ENCODE measurements around the gene CTSF. TPM values are rescaled to one million over a fixed set of nuclear protein-coding genes. Genes with fewer than 3 reads are reported as not detected.
A peak's percentile ranks its signal among the peaks of the same experiment; 100 is the strongest.

CTSF gene
- total RNA-seq, 2 experiments from 2014 or later = 1.3 to 2.0 TPM

DNA sequence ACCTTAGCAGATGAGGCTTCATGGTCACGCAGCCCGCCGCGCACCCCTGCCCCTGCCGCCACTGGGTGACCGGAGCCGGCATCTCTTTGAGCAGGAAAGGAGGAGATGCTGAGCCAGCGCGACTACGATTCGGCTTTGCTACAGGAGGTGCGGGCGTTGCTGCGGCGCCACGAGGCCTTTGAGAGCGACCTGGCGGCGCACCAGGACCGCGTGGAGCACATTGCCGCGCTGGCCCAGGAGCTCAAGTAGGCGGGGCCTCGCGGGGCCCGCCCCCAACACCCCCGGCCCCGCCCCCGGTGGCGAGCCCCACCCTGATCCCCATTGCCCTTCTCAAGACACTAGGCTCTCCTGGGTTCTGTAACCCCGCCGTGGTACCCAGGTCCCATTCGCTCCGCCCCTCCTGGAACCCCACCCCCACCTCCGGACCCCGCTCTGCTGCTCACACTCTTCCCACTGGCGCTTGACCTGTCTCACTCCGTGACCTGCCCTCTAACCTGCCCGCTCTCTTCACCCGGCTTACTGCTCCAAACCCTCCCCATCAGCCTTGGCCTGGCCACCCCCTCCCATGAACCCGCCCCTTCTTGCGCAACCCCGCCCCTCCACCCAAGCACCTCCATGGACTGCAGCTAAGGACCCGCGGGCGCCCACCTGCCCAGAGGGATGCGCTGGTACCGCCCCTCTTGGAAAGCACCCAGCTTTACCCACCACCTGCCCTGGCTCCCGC is 9.1 kb downstream of the CTSF start:
- Mint-ChIP-seq H3K36me3 (ENCODE audit: low read depth) (no peaks in the 10 kb centered on the region), H3K9me3 (ENCODE audit: low read depth) (no peaks in the 10 kb centered on the region), H3K27me3 (peaks cover 2% of the 10 kb centered on the region), H3K4me1 (peaks cover 3% of the 10 kb centered on the region), H3K4me3 (no peak overlapping the region), H3K27ac (no peak overlapping the region)
- POLR2A ChIA-PET = interaction anchor here (0.6 kb wide), 1 partner anchor 8 kb away, joined by 3 read pairs; no protein-coding TSS in a partner anchor
- intact Hi-C loops (cut with DNase I, micrococcal nuclease) = no loop called here
- peak; percentile 59 for DNase-seq
- ATAC-seq = peak; percentile 76
- CTCF ChIA-PET = interaction anchor here (0.5 kb wide), 1 partner anchor 80 kb away, joined by 3 read pairs; no protein-coding TSS in a partner anchor

DNA sequence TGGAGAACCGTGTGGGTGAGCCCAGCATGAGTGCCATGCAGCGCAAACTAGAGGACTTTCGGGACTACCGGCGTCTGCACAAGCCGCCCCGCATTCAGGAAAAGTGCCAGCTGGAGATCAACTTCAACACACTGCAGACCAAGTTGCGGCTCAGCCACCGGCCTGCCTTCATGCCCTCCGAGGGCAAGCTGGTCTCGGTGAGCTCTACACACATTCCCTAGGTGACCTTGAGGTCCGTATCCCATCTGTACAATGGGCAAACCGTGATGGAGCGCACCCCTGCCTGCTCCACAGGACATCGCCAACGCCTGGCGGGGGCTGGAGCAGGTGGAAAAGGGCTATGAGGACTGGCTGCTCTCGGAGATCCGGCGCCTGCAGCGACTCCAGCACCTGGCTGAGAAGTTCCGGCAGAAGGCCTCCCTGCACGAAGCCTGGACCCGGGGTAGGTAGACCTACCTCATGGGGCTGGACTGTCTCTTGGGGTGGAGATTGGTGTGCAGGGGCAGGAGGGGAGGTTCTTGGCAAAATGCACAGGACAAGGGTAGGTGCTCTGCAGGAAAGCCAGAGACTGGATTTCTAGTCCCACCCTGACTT is 10.6 kb downstream of the CTSF start:
- intact Hi-C loops (cut with DNase I, micrococcal nuclease) = no loop called here
- POLR2A ChIA-PET = no interaction called here
- no peak overlapping the region for H3K27ac Mint-ChIP-seq
- H3K4me1 Mint-ChIP-seq = peaks cover 3% of the 10 kb centered on the region
- H3K36me3 Mint-ChIP-seq (ENCODE audit: low read depth) = no peaks in the 10 kb centered on the region
- H3K9me3 Mint-ChIP-seq (ENCODE audit: low read depth) = no peaks in the 10 kb centered on the region
- CTCF ChIA-PET = interaction anchor here (0.6 to 0.7 kb wide), 2 partner anchors 22 to 159 kb away, joined by 3 to 5 read pairs; no protein-coding TSS in a partner anchor
- peaks cover 2% of the 10 kb centered on the region for H3K27me3 Mint-ChIP-seq
- DNase-seq (no peak), ATAC-seq (no peak)
- H3K4me3 Mint-ChIP-seq = no peak overlapping the region

DNA sequence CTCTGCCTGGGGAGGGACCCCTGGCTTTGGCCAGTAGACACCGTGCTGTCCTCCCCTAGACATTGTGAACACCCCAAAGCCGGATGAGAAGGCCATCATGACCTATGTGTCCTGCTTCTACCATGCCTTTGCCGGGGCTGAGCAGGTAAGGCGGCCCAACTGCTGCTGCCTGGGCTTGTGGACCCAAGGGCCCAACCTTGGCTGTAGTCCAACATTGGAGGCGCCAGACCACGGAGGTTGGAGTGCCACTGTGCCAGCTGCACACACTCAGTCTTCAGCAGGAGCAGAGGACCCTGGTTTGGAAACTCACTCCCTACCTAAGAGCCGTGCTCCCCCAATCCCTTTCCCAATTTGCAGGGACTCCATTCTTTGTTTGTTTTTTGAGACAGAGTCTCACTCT is 12.3 kb downstream of the CTSF start:
- intact Hi-C loops (cut with DNase I, micrococcal nuclease) = no loop called here
- no peak for ATAC-seq
- Mint-ChIP-seq H3K4me3 (no peak overlapping the region), H3K9me3 (ENCODE audit: low read depth) (no peaks in the 10 kb centered on the region), H3K27ac (no peak overlapping the region), H3K4me1 (peaks cover 3% of the 10 kb centered on the region), H3K36me3 (ENCODE audit: low read depth) (no peaks in the 10 kb centered on the region), H3K27me3 (peaks cover 2% of the 10 kb centered on the region)
- DNase-seq = no peak
- ChIA-PET POLR2A (no interaction called here), CTCF (no interaction called here)

DNA sequence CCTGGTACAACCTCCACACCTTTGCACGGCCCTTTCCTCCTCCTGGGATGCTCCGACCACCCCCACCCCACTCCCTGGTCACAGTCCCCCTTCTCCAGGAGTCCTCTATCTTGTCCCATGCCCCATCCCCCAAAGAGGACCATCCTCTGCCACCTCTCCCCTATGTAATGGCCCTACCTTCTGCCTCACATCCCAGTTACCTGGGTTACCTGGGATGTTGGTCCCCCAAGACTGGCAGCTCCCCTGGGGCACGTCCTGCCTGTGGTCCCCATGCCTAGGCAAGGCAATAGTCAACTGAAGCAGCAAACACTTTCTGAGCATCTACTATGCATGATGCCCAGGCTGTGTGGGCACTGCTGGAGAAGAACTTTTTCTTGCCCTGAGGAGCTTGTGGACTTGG is 13.0 kb downstream of the CTSF start:
- no peak for ATAC-seq
- Mint-ChIP-seq H3K27me3 (peaks cover 2% of the 10 kb centered on the region), H3K9me3 (ENCODE audit: low read depth) (no peaks in the 10 kb centered on the region), H3K36me3 (ENCODE audit: low read depth) (no peaks in the 10 kb centered on the region), H3K4me3 (no peak overlapping the region), H3K27ac (no peak overlapping the region), H3K4me1 (peaks cover 3% of the 10 kb centered on the region)
- intact Hi-C loops (cut with DNase I, micrococcal nuclease) = no loop called here
- ChIA-PET POLR2A (no interaction called here), CTCF (interaction anchor here (1.1 kb wide), 2 partner anchors 9 to 84 kb away, joined by 3 read pairs; partner anchors contain the start of genes ACTN3 and ZDHHC24)
- DNase-seq = no peak

DNA sequence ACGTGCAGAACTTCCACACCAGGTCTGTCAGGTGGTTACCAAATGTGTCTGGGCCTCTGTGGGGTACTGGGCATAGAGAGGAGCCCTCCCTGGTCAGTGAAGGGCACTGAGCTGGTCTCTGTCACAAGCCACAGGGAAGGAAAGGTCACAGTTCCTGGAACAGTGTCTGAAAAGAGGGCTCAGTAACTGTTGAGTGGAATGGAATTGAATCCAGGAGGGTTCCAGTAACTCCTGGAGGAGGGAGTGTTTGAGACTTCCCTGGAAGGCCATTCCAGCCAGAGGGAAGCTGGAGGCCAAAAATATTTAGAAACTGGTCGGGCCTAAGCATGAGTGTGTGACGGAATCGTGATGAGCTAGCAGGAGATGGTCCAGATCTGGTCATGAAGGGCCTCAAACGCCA is 13.8 kb downstream of the CTSF start:
- Mint-ChIP-seq H3K27ac (no peak overlapping the region), H3K27me3 (peaks cover 2% of the 10 kb centered on the region), H3K36me3 (ENCODE audit: low read depth) (no peaks in the 10 kb centered on the region), H3K9me3 (ENCODE audit: low read depth) (no peaks in the 10 kb centered on the region), H3K4me1 (peaks cover 3% of the 10 kb centered on the region), H3K4me3 (no peak overlapping the region)
- DNase-seq (no peak), ATAC-seq (no peak)
- ChIA-PET POLR2A (no interaction called here), CTCF (interaction anchor here (0.7 to 1.1 kb wide), 3 partner anchors 8 to 431 kb away, joined by 3 read pairs; partner anchors contain the start of genes ACTN3 and ZDHHC24)
- intact Hi-C loops (cut with DNase I, micrococcal nuclease) = no loop called here

DNA sequence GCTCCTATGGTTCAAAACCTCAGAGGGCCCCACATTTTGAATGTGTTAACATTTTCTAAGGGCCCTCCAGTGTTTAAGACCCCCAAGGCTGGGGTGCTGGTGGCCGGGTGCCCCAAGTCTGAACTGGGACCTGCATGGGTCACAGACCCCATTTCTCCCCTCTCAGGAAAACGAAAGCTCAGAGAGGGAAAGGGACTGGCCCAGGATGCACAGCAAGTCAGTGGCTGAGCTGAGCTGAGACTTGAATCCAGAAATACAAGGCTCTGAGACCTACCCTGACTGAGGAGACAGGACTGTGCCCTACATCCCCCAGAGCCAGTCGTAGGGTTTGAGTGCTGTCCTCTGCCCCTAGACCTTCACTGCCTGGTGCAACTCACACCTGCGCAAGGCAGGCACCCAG is 17.5 kb downstream of the CTSF start:
- Mint-ChIP-seq H3K27me3 (peaks cover 5% of the 10 kb centered on the region), H3K9me3 (ENCODE audit: low read depth) (no peaks in the 10 kb centered on the region), H3K4me3 (no peak overlapping the region), H3K36me3 (ENCODE audit: low read depth) (no peaks in the 10 kb centered on the region), H3K4me1 (peaks cover 5% of the 10 kb centered on the region), H3K27ac (no peak overlapping the region)
- CTCF ChIA-PET = interaction anchor here (0.6 to 1.4 kb wide), 2 partner anchors 128 to 162 kb away, joined by 3 read pairs; no protein-coding TSS in a partner anchor
- POLR2A ChIA-PET = interaction anchor here (0.6 kb wide), 1 partner anchor 8 kb away, joined by 3 read pairs; no protein-coding TSS in a partner anchor
- no peak for ATAC-seq
- no peak for DNase-seq
- intact Hi-C loops (cut with DNase I, micrococcal nuclease) = no loop called here

DNA sequence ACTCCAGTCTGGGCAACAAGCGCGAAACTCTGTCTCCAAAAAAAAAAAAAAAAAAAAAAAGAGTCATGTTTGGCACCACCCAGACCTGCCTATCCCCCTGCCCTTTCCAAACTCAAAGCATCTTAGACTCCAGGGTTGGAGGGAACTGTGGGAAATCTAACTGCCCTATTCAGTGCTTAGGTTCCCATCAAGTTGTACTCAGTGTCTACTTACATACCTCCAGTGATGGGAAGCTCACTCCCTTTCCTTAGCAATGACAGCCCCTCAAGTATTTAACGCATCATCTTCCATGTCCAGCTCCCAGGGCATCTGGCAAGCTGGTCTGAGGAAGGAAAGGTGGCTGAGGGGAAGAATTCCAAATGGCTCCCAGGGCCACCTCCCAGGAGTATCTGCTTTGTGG is 18.7 kb downstream of the CTSF start:
- Mint-ChIP-seq H3K36me3 (ENCODE audit: low read depth) (no peaks in the 10 kb centered on the region), H3K27ac (no peak overlapping the region), H3K4me3 (no peak overlapping the region), H3K27me3 (peaks cover 5% of the 10 kb centered on the region), H3K4me1 (peaks cover 8% of the 10 kb centered on the region), H3K9me3 (ENCODE audit: low read depth) (no peaks in the 10 kb centered on the region)
- DNase-seq = no peak
- ATAC-seq = no peak
- ChIA-PET POLR2A (no interaction called here), CTCF (no interaction called here)
- intact Hi-C loops (cut with DNase I, micrococcal nuclease) = no loop called here

DNA sequence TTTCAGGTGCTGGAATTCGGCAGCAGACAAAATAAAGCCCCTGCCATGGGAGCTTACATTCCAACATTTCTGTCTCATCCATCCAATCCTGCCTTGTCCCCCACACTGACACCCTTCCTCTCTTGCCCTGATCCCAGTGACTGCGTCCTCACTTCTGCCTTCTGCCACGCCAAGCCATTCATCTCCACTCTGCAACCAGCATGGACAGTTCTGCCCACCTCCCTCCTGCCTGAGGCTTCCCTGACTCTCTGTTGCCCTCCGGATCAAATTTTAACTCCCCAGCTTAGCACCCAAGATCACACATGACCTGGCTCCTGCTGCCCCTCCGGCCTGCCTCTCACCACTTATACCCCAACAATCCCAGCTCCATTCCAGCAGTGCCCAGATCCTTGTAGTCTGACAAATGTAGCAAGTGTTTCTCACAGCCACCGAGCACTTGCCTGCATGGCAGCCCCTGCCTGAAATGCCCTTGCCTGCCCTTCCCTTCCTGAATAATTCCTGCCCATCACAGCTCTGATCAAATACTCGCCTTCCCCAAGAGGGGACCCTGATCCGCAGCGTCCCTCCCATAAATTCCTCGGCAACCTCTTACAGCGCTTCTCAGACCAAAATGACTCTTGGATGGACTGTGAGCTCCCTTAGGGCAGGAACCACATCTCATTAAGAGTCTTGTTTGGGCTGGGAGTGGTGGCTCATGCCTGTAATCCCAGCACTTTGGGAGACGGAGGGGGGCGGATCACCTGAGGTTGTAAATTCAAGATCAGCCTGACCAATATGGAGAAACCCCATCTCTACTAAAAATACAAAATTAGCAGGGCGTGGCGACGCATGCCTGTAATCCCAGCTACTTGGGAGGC is 19.4 kb downstream of the CTSF start:
- no peak for ATAC-seq

DNA sequence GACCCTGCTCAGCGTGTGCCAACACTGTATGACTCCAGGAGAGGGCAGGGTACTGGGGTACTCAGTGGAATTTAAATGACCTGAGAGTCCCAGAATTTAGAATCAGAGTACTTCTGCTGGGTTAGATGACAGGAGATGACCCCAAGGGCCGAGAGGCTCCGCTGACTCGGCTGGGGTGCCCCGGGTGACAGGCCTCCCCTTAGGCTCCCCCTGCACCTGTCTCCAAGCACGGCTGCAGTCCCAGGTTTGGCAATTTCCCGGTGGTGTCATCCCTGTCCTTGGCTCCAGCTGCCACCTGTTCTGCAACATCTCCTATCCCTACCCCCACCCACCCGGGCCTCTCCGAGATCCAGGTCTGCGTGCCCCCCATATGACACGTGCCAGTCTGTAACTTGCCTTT is 20.4 kb downstream of the CTSF start:
- Mint-ChIP-seq H3K9me3 (ENCODE audit: low read depth) (no peaks in the 10 kb centered on the region), H3K27ac (no peak overlapping the region), H3K4me1 (peaks cover 19% of the 10 kb centered on the region), H3K36me3 (ENCODE audit: low read depth) (no peaks in the 10 kb centered on the region), H3K27me3 (peaks cover 5% of the 10 kb centered on the region), H3K4me3 (no peak overlapping the region)
- POLR2A ChIA-PET = no interaction called here
- no peak for ATAC-seq
- intact Hi-C loops (cut with DNase I, micrococcal nuclease) = no loop called here
- no peak for DNase-seq
- CTCF ChIA-PET = no interaction called here

More for the DNA sequence above, 19.4 kb downstream of the CTSF start:
- ChIA-PET CTCF (interaction anchor here (1.0 kb wide), 1 partner anchor 160 kb away, joined by 3 read pairs; no protein-coding TSS in a partner anchor), POLR2A (no interaction called here)
- Mint-ChIP-seq H3K4me3 (no peak overlapping the region), H3K36me3 (ENCODE audit: low read depth) (no peaks in the 10 kb centered on the region), H3K27ac (no peak overlapping the region), H3K4me1 (peaks cover 13% of the 10 kb centered on the region), H3K9me3 (ENCODE audit: low read depth) (no peaks in the 10 kb centered on the region), H3K27me3 (peaks cover 5% of the 10 kb centered on the region)
- DNase-seq = no peak
- intact Hi-C loops (cut with DNase I, micrococcal nuclease) = no loop called here

DNA sequence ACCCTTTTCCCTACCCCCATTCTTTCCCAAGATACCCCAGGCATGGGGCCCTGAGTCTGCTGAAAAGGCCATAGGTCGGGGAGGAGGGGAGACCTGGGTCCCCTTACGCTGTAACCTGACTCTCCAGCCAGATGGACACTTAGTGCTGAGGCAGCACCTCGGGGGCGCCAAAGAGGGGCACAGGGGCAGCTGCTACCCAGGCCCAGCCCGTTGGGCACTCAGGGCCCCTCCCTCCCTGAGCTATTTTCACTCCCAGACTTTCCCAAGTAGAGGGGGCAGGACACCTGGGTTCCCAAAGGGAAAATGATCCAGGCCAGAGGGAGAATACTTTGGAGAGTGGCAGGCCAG is 20.8 kb downstream of the CTSF start:
- H3K4me3 Mint-ChIP-seq = no peak overlapping the region
- ChIA-PET POLR2A (no interaction called here), CTCF (no interaction called here)
- peaks cover 5% of the 10 kb centered on the region for H3K27me3 Mint-ChIP-seq
- no peak for ATAC-seq
- DNase-seq = no peak
- intact Hi-C loops (cut with DNase I, micrococcal nuclease) = loop anchor here in 1 of 2 experiments (2.0 kb wide), 2 partner anchors 411 to 571 kb away; partner anchors contain the start of genes KDM2A and PC
- H3K9me3 Mint-ChIP-seq (ENCODE audit: low read depth) = no peaks in the 10 kb centered on the region
- no peaks in the 10 kb centered on the region for H3K36me3 Mint-ChIP-seq (ENCODE audit: low read depth)
- H3K27ac Mint-ChIP-seq = no peak overlapping the region
- peaks cover 20% of the 10 kb centered on the region for H3K4me1 Mint-ChIP-seq

DNA sequence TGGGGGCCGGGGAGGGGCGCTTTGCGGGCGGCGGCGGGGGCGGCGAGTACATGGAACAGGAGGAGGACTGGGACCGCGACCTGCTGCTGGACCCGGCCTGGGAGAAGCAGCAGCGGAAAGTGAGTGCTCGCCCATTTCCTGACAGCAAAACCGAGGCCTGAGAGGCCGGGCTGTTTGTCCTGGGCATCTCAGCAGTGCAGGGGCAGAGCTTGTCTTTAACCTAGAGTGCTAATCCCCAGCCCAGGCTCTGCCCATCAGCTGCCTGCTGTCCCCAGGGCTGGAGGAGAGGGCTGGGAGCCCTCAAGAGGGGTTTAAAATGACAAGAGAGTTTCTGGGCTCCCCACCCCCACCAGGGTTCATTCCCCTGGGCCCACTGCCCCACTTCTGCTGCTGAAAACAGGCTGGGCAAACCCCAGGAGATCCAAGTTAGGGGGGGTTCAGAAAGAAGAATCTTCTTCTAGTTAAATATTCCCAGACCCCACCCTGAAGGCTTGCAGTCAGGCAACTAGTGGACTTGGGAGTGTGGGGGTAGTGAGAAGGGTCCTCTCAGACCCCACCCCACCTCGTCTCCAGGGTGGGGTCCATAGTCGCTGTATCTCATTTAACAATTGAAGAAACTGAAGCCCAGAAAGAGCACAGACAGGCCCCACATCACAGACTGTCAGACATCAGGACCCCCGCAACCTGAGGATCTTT is 21.3 kb downstream of the CTSF start:
- DNase-seq = no peak
- intact Hi-C loops (cut with DNase I, micrococcal nuclease) = loop anchor here (1.0 to 2.0 kb wide), 15 partner anchors 32 to 572 kb away; partner anchors contain the start of genes RBM14 (in 2 of the 2), BBS1 (in 1 of the 2), CCDC87 (in 1 of the 2) and CCS (in 1 of the 2)
- Mint-ChIP-seq H3K27ac (peak overlapping the region; percentile 33), H3K27me3 (peaks cover 5% of the 10 kb centered on the region), H3K4me3 (peak overlapping the region; percentile 76), H3K36me3 (ENCODE audit: low read depth) (no peaks in the 10 kb centered on the region), H3K9me3 (ENCODE audit: low read depth) (no peaks in the 10 kb centered on the region), H3K4me1 (peaks cover 20% of the 10 kb centered on the region)
- ChIA-PET CTCF (interaction anchor here (1.0 to 1.5 kb wide), 5 partner anchors 8 to 91 kb away, joined by 3 to 5 read pairs (median 4); partner anchors contain the start of genes CTSF, DPP3 and RBM4), POLR2A (interaction anchor here (2.4 kb wide), 1 partner anchor 131 kb away, joined by 7 read pairs; no protein-coding TSS in a partner anchor)
- no peak for ATAC-seq
